ENCODE measurements around the gene PRDM16.

PRDM16 gene

GRCh38 chr1:3073489-3074296 lies 4.7 kb downstream of the PRDM16 start:
- no peak for DNase-seq
- TF ChIP-seq GATA1 (IDR thresholded peaks at IDR 0.05; ENCODE audit: low read depth, low read length) (no peak), POLR2A (IDR thresholded peaks at IDR 0.05; ENCODE audit: low read length) (no peak)

- DNase-seq, result peak in 1 of 2 experiments; percentile 2
- no peak for TF ChIP-seq GATA1 (IDR thresholded peaks at IDR 0.05; ENCODE audit: low read depth, low read length)
- no peak for TF ChIP-seq POLR2A (IDR thresholded peaks at IDR 0.05; ENCODE audit: low read length)
These were observed 5.3 kb downstream of the PRDM16 start for GRCh38 chr1:3074297-3074741.

- TF ChIP-seq GATA1 (IDR thresholded peaks at IDR 0.05; ENCODE audit: low read depth, low read length) (no peak), POLR2A (IDR thresholded peaks at IDR 0.05; ENCODE audit: low read length) (no peak)
- DNase-seq, result no peak
These were observed 5.8 kb downstream of the PRDM16 start for GRCh38 chr1:3074800-3075199.

GRCh38 chr1:3075666-3076362 lies 6.8 kb downstream of the PRDM16 start:
- TF ChIP-seq POLR2A (IDR thresholded peaks at IDR 0.05; ENCODE audit: low read length) (no peak), GATA1 (IDR thresholded peaks at IDR 0.05; ENCODE audit: low read depth, low read length) (no peak)
- DNase-seq, result no peak

GRCh38 chr1:3076363-3076740 lies 7.3 kb downstream of the PRDM16 start:
- no peak for TF ChIP-seq POLR2A (IDR thresholded peaks at IDR 0.05; ENCODE audit: low read length)
- TF ChIP-seq GATA1 (IDR thresholded peaks at IDR 0.05; ENCODE audit: low read depth, low read length), result no peak
- DNase-seq, result no peak

GRCh38 chr1:3077081-3077480 lies 8.1 kb downstream of the PRDM16 start:
- TF ChIP-seq GATA1 (IDR thresholded peaks at IDR 0.05; ENCODE audit: low read depth, low read length), result no peak
- no peak for TF ChIP-seq POLR2A (IDR thresholded peaks at IDR 0.05; ENCODE audit: low read length)
- no peak for DNase-seq

GRCh38 chr1:3077561-3077960 lies 8.6 kb downstream of the PRDM16 start:
- no peak for TF ChIP-seq POLR2A (IDR thresholded peaks at IDR 0.05; ENCODE audit: low read length)
- DNase-seq, result no peak

GRCh38 chr1:3078430-3078861 lies 9.4 kb downstream of the PRDM16 start:
- TF ChIP-seq GATA1 (IDR thresholded peaks at IDR 0.05; ENCODE audit: low read depth, low read length) (no peak), POLR2A (IDR thresholded peaks at IDR 0.05; ENCODE audit: low read length) (no peak)
- no peak for DNase-seq

- DNase-seq, result no peak
- no peak for TF ChIP-seq GATA1 (IDR thresholded peaks at IDR 0.05; ENCODE audit: low read depth, low read length)
- TF ChIP-seq POLR2A (IDR thresholded peaks at IDR 0.05; ENCODE audit: low read length), result no peak
These were observed 9.9 kb downstream of the PRDM16 start for GRCh38 chr1:3078871-3079270.

- TF ChIP-seq POLR2A (IDR thresholded peaks at IDR 0.05; ENCODE audit: low read length) (no peak), GATA1 (IDR thresholded peaks at IDR 0.05; ENCODE audit: low read depth, low read length) (no peak)
- DNase-seq, result no peak
These were observed 10.5 kb downstream of the PRDM16 start for GRCh38 chr1:3079381-3080052.

- DNase-seq, result no peak
- TF ChIP-seq GATA1 (IDR thresholded peaks at IDR 0.05; ENCODE audit: low read depth, low read length) (no peak), POLR2A (IDR thresholded peaks at IDR 0.05; ENCODE audit: low read length) (no peak)
These were observed 11.3 kb downstream of the PRDM16 start for GRCh38 chr1:3080053-3080955.

- no peak for DNase-seq
- TF ChIP-seq POLR2A (IDR thresholded peaks at IDR 0.05; ENCODE audit: low read length) (no peak), GATA1 (IDR thresholded peaks at IDR 0.05; ENCODE audit: low read depth, low read length) (no peak)
These were observed 12.2 kb downstream of the PRDM16 start for GRCh38 chr1:3081171-3081683.

GRCh38 chr1:3082051-3082450 lies 13.0 kb downstream of the PRDM16 start:
- DNase-seq, result no peak
- TF ChIP-seq POLR2A (IDR thresholded peaks at IDR 0.05; ENCODE audit: low read length), result no peak
- no peak for TF ChIP-seq GATA1 (IDR thresholded peaks at IDR 0.05; ENCODE audit: low read depth, low read length)

All from erythroblast (primary cell).